ENCODE data around the gene CSMD2.
"Not testable (repeated sequence)": the region's sequence is repeated elsewhere in the genome, so short reads cannot be mapped to it uniquely, and the experiment has no call there.

Gene CSMD2

DNA sequence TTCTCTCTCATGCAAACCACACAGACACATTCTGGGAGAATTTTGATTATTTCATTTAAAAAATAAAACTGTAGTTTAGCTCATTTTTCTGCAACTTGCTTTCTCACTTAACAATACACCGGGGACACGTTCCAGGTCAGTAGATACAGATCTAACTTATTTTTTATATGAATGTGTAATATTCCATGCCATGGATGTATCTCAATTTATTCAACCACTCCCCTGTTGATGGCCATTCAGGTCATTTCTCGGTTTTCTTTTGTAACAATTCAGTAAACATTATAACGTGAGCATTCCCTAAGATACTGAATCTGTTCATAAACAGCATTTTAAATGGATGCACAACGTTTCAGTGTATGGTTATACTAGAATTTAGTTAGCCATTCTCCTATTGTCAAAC is 64.7 kb downstream of the CSMD2 start:
- H3K9me3 ChIP-seq (ENCODE audit: low read length): no peaks in the 10 kb centered on the region
- H3K9ac ChIP-seq (ENCODE audit: low read length): no peak overlapping the region
- no peak overlapping the region for H3K27ac ChIP-seq (ENCODE audit: low read depth, low read length)
- no peaks in the 10 kb centered on the region for H3K36me3 ChIP-seq (ENCODE audit: insufficient read depth, low read length)
- H3K27me3 ChIP-seq (ENCODE audit: control insufficient read depth in 1 of 2, insufficient read depth in 2 of 2, low read length in 2 of 2): no peaks in the 10 kb centered on the region
- H3K4me1 ChIP-seq (ENCODE audit: insufficient read depth, low read length): no peaks in the 10 kb centered on the region
- H3K4me3 ChIP-seq (ENCODE audit: low read depth in 1 of 2, low read length in 2 of 2): no peak overlapping the region

DNA sequence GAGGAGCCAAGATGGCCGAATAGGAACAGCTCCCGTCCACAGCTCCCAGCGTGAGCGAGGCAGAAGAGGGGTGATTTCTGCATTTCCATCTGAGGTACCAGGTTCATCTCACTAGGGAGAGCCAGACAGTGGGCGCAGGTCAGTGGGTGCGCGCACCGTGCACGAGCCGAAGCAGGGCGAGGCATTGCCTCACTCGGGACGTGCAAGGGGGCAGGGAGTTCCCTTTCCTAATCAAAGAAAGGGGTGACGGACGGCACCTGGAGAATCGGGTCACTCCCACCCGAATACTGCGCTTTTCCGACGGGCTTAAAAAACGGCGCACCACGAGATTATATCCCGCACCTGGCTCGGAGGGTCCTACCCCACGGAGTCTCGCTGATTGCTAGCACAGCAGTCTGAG is 72.6 kb downstream of the CSMD2 start:
- H3K4me1 ChIP-seq (ENCODE audit: insufficient read depth, low read length); H3K36me3 ChIP-seq (ENCODE audit: insufficient read depth, low read length); H3K27me3 ChIP-seq (ENCODE audit: control insufficient read depth in 1 of 2, insufficient read depth in 2 of 2, low read length in 2 of 2); H3K9ac ChIP-seq (ENCODE audit: low read length); H3K9me3 ChIP-seq (ENCODE audit: low read length); H3K27ac ChIP-seq (ENCODE audit: low read depth, low read length); H3K4me3 ChIP-seq (ENCODE audit: low read depth in 1 of 2, low read length in 2 of 2): not testable (repeated sequence)

DNA sequence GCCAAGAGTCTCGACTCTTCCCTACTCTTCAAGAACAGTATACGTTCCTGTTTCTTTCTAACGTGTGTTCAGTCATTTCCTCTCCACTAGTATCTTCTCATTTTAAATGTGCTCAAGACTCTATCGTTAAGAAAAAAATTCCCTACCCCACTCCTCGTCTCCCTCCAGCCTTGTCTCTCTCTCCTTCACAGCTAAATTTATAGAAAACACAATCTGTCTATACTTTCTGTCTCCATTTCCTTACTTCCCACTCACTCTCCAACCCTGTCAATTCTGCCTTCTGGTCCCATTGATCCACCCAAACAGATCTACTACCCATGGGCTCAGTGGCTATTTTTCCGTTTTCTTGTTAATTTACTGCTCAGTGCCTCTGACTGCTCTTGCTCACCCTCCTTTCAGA is 75.3 kb downstream of the CSMD2 start:
- H3K27ac ChIP-seq (ENCODE audit: low read depth, low read length): no peak overlapping the region
- H3K9ac ChIP-seq (ENCODE audit: low read length): no peak overlapping the region
- H3K36me3 ChIP-seq (ENCODE audit: insufficient read depth, low read length): no peaks in the 10 kb centered on the region

DNA sequence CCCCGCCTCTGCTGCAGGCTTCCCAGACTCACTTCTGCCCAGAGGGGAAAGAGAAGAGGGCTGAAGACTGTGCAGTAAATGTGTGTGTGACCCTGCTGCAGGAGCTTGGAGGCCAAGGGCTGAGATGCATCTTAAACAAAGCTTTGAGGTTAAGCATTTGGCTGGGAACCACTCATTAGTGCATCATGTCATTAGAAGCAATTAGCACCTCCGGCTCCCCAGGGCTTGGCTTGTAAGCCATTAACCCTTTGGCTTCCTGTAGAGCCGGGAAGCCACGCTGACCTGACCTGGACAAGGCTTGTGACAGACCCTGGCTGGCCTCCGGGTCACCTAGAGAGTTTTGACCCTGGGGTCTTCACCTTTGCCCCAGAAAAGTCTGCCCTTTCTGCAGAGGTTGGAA is 77.0 kb downstream of the CSMD2 start:
- Histone ChIP-seq H3K4me3 (ENCODE audit: low read depth in 1 of 2, low read length in 2 of 2) (no peak overlapping the region), H3K9ac (ENCODE audit: low read length) (no peak overlapping the region), H3K9me3 (ENCODE audit: low read length) (no peaks in the 10 kb centered on the region), H3K4me1 (ENCODE audit: insufficient read depth, low read length) (no peaks in the 10 kb centered on the region), H3K27me3 (ENCODE audit: control insufficient read depth in 1 of 2, insufficient read depth in 2 of 2, low read length in 2 of 2) (no peaks in the 10 kb centered on the region), H3K27ac (ENCODE audit: low read depth, low read length) (no peak overlapping the region), H3K36me3 (ENCODE audit: insufficient read depth, low read length) (no peaks in the 10 kb centered on the region)

More for the DNA sequence above, 75.3 kb downstream of the CSMD2 start:
- Histone ChIP-seq H3K4me3 (ENCODE audit: low read depth in 1 of 2, low read length in 2 of 2) (no peak overlapping the region), H3K27me3 (ENCODE audit: control insufficient read depth in 1 of 2, insufficient read depth in 2 of 2, low read length in 2 of 2) (no peaks in the 10 kb centered on the region), H3K4me1 (ENCODE audit: insufficient read depth, low read length) (no peaks in the 10 kb centered on the region), H3K9me3 (ENCODE audit: low read length) (no peaks in the 10 kb centered on the region)

DNA sequence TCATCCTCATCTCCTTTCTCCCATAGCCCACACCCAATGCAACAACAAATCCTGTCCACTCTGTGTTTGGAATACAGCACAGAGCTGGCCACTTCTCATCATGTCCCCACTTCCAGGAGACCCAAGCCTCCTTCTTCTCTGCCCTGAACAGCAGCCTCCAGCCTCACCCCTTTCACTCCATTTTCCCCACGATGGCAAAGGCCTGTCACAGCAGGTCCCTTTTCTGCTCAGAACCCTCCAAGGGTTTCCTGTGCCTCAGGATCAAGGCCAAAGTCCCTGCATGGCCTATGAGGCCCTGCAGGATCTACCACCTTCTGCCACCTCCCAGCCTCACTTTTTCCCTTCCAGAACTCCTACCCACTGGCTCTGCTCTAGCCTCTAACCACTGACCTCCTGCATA is 78.5 kb downstream of the CSMD2 start:
- H3K27ac ChIP-seq (ENCODE audit: low read depth, low read length): no peak overlapping the region
- H3K36me3 ChIP-seq (ENCODE audit: insufficient read depth, low read length): no peaks in the 10 kb centered on the region
- no peaks in the 10 kb centered on the region for H3K4me1 ChIP-seq (ENCODE audit: insufficient read depth, low read length)
- H3K9me3 ChIP-seq (ENCODE audit: low read length): no peaks in the 10 kb centered on the region
- H3K4me3 ChIP-seq (ENCODE audit: low read depth in 1 of 2, low read length in 2 of 2): no peak overlapping the region
- H3K9ac ChIP-seq (ENCODE audit: low read length): no peak overlapping the region
- no peaks in the 10 kb centered on the region for H3K27me3 ChIP-seq (ENCODE audit: control insufficient read depth in 1 of 2, insufficient read depth in 2 of 2, low read length in 2 of 2)

DNA sequence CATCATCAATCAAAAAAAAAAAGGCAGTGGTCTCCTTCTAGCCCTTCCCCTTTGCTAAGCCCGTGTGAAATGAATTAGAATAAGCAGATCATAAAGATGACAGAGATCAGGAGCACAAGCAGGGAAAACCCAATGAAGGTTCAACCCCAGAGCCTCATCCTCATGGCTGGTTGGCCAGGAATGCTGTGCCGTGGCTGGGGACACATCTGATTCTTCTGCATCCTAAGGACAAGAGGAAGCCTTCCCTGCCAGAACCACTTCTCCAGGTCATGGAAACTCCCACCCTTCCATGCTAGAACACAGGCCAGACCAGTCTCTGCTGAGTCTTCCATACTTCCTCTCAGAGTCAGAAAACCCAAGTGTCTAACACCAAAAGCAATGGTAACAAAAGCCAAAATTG is 81.1 kb downstream of the CSMD2 start:
- no peak overlapping the region for H3K27ac ChIP-seq (ENCODE audit: low read depth, low read length)
- H3K27me3 ChIP-seq (ENCODE audit: control insufficient read depth in 1 of 2, insufficient read depth in 2 of 2, low read length in 2 of 2): no peaks in the 10 kb centered on the region
- H3K4me3 ChIP-seq (ENCODE audit: low read depth in 1 of 2, low read length in 2 of 2): no peak overlapping the region
- H3K9me3 ChIP-seq (ENCODE audit: low read length): no peaks in the 10 kb centered on the region
- H3K4me1 ChIP-seq (ENCODE audit: insufficient read depth, low read length): no peaks in the 10 kb centered on the region
- H3K9ac ChIP-seq (ENCODE audit: low read length): no peak overlapping the region
- no peaks in the 10 kb centered on the region for H3K36me3 ChIP-seq (ENCODE audit: insufficient read depth, low read length)

DNA sequence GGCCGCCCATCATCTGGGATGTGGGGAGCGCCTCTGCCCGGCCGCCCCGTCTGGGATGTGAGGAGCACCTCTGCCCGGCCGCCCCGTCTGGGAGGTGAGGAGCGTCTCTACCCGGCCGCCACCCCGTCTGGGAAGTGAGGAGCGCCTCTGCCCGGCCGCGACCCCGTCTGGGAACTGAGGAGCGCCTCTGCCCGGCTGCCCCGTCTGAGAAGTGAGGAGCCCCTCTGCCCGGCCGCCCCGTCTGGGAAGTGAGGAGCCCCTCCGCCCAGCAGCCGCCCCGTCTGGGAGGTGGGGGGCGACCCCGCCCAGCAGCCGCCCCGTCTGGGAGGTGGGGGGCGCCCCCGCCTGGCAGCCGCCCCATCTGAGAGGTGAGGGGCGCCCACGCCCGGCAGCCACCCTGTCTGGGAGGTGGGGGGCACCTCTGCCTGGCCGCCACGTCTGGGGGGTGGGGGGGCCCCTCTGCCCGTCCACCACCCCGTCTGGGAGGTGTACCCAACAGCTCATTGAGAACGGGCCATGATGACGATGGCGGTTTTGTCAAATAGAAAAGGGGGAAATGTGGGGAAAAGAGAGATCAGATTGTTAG is 82.9 kb downstream of the CSMD2 start:
- H3K4me3 ChIP-seq (ENCODE audit: low read depth in 1 of 2, low read length in 2 of 2); H3K27me3 ChIP-seq (ENCODE audit: control insufficient read depth in 1 of 2, insufficient read depth in 2 of 2, low read length in 2 of 2); H3K9ac ChIP-seq (ENCODE audit: low read length); H3K27ac ChIP-seq (ENCODE audit: low read depth, low read length); H3K4me1 ChIP-seq (ENCODE audit: insufficient read depth, low read length); H3K36me3 ChIP-seq (ENCODE audit: insufficient read depth, low read length); H3K9me3 ChIP-seq (ENCODE audit: low read length): not testable (repeated sequence)

DNA sequence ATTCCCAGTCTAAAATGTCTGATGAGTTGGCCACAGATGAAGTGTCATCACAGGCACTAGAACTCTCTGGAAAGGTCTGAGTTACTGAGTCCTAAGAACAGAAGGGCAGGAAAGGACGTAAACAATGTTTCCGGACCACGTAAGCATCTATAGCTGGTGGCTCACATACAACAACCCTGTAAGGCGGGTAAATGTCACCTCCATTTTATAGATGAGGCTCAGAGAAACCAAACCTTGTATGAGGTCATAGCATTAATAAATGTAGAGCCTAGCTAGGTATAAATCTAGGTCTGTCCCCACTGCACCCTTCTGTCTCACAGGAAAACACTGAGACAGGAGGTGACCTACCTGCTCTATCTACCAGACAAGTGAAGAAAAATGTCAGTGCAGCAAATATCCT is 86.6 kb downstream of the CSMD2 start:
- no peaks in the 10 kb centered on the region for H3K4me1 ChIP-seq (ENCODE audit: insufficient read depth, low read length)
- no peak overlapping the region for H3K27ac ChIP-seq (ENCODE audit: low read depth, low read length)
- H3K9me3 ChIP-seq (ENCODE audit: low read length): no peaks in the 10 kb centered on the region

DNA sequence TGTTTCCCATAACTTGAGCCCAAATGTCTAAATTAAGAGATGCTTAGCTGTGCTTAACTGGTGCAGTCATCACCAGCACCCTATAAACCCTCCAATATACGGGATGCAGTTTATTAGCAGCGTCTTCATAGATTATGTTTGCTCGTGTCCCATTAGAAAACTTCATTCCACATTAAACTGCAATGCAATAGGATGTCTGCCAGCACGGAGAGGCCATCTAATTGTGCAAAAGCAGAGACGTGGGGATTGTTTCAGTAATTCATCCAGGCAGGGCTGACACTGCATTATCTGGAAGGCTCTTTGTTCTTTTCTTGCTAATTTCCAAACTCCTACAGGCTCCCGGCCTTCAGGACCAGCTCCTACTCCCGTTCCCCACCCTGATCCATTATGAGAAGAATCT is 89.5 kb downstream of the CSMD2 start:
- no peaks in the 10 kb centered on the region for H3K27me3 ChIP-seq (ENCODE audit: control insufficient read depth in 1 of 2, insufficient read depth in 2 of 2, low read length in 2 of 2)

More for the DNA sequence above, 86.6 kb downstream of the CSMD2 start:
- Histone ChIP-seq H3K27me3 (ENCODE audit: control insufficient read depth in 1 of 2, insufficient read depth in 2 of 2, low read length in 2 of 2) (no peaks in the 10 kb centered on the region), H3K36me3 (ENCODE audit: insufficient read depth, low read length) (no peaks in the 10 kb centered on the region), H3K9ac (ENCODE audit: low read length) (no peak overlapping the region), H3K4me3 (ENCODE audit: low read depth in 1 of 2, low read length in 2 of 2) (no peak overlapping the region)

DNA sequence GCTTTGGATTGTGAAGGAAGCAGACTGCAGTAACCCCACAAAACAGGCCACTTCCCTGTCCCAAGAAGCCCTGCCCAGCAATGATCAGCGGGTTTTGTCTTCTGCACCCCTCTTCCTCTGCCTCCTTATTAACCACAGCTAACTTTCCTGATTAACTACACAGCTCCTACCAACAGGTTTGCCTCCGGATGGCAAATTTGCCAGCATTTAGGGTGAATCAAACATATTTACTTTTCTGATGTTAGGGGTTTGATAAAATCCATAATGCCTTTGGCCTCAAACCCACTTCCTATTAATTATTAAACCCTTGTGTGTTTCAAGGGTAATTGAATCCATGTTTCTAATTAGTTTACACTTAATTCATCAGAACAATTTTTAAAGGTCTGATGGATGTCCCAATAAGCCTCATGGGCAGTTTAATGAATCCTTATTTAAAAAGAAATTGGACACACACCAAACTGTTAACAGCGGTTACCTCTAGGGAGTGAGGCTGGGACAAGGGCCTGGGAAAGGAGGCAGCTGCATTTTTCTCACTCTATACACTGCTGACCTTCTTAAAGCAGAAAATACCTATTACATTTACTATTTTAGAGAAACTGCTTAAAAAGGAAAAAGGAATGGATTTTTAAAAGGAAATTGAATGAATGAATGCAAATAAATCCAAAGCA is 91.9 kb downstream of the CSMD2 start:
- H3K4me3 ChIP-seq (ENCODE audit: low read depth in 1 of 2, low read length in 2 of 2): no peak overlapping the region
- no peaks in the 10 kb centered on the region for H3K27me3 ChIP-seq (ENCODE audit: control insufficient read depth in 1 of 2, insufficient read depth in 2 of 2, low read length in 2 of 2)
- H3K9ac ChIP-seq (ENCODE audit: low read length): no peak overlapping the region
- H3K9me3 ChIP-seq (ENCODE audit: low read length): no peaks in the 10 kb centered on the region
- no peaks in the 10 kb centered on the region for H3K4me1 ChIP-seq (ENCODE audit: insufficient read depth, low read length)
- no peak overlapping the region for H3K27ac ChIP-seq (ENCODE audit: low read depth, low read length)
- H3K36me3 ChIP-seq (ENCODE audit: insufficient read depth, low read length): no peaks in the 10 kb centered on the region

More for the DNA sequence above, 89.5 kb downstream of the CSMD2 start:
- Histone ChIP-seq H3K36me3 (ENCODE audit: insufficient read depth, low read length) (no peaks in the 10 kb centered on the region), H3K27ac (ENCODE audit: low read depth, low read length) (no peak overlapping the region), H3K4me3 (ENCODE audit: low read depth in 1 of 2, low read length in 2 of 2) (no peak overlapping the region), H3K9ac (ENCODE audit: low read length) (no peak overlapping the region), H3K4me1 (ENCODE audit: insufficient read depth, low read length) (no peaks in the 10 kb centered on the region), H3K9me3 (ENCODE audit: low read length) (no peaks in the 10 kb centered on the region)

DNA sequence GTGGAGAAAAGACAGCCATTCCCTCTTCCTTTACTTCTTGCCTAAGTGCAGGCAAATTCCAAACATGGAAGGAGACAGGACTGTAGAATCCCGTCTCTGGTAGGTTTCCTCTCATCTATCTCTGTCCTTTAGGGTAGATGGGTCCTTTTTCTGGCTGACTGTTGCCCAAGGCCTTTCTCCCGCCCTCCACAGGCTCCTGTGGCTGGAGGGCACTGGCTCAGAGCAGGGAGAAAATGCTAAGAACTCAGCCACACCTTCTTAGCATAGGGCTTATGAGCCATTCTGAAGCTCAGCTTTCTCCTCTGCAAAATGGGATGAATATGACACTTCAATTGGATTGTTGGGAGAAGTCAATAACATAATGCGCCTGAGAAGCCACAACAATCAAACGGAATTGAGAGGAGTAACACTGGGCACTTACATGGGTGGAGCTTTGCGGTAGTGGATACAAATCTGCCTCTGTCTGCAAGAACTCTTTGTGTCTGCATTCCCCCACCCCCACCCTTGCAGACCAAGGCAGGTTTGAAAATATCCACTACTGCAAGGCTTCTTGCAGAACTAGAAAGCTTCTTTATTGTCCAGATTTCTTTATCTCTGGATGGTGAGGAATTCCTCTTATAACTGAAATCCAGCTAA is 94.7 kb downstream of the CSMD2 start:
- no peak overlapping the region for H3K27ac ChIP-seq (ENCODE audit: low read depth, low read length)
- H3K36me3 ChIP-seq (ENCODE audit: insufficient read depth, low read length): no peaks in the 10 kb centered on the region
- H3K9me3 ChIP-seq (ENCODE audit: low read length): no peaks in the 10 kb centered on the region
- no peak overlapping the region for H3K9ac ChIP-seq (ENCODE audit: low read length)
- no peaks in the 10 kb centered on the region for H3K4me1 ChIP-seq (ENCODE audit: insufficient read depth, low read length)
- no peak overlapping the region for H3K4me3 ChIP-seq (ENCODE audit: low read depth in 1 of 2, low read length in 2 of 2)
- H3K27me3 ChIP-seq (ENCODE audit: control insufficient read depth in 1 of 2, insufficient read depth in 2 of 2, low read length in 2 of 2): no peaks in the 10 kb centered on the region
